ENCODE results near the gene CAMK2D.
A peak's percentile ranks its signal among the peaks of the same experiment; 100 is the strongest.

Gene CAMK2D

GRCh38 chr4:113560579-113560978 is 201.0 kb downstream of the CAMK2D start:
- no peak for DNase-seq

GRCh38 chr4:113559947-113560346 is 201.6 kb downstream of the CAMK2D start:
- DNase-seq = no peak

- DNase-seq = no peak
These were observed 205.0 kb downstream of the CAMK2D start for GRCh38 chr4:113556382-113557134.

GRCh38 chr4:113555868-113556267 is 205.7 kb downstream of the CAMK2D start:
- DNase-seq = no peak

GRCh38 chr4:113553082-113553481 is 208.5 kb downstream of the CAMK2D start:
- no peak for DNase-seq

GRCh38 chr4:113550510-113550909 is 211.0 kb downstream of the CAMK2D start:
- no peak for DNase-seq

GRCh38 chr4:113548303-113548702 is 213.2 kb downstream of the CAMK2D start:
- DNase-seq = no peak

GRCh38 chr4:113547487-113548042 is 214.0 kb downstream of the CAMK2D start:
- DNase-seq = peak; percentile 90

- DNase-seq = no peak
These were observed 219.6 kb downstream of the CAMK2D start for GRCh38 chr4:113541933-113542332.

GRCh38 chr4:113540859-113541258 is 220.7 kb downstream of the CAMK2D start:
- peak; percentile 31 for DNase-seq

GRCh38 chr4:113539408-113539807 is 222.1 kb downstream of the CAMK2D start:
- no peak for DNase-seq

- no peak for DNase-seq
These were observed 223.9 kb downstream of the CAMK2D start for GRCh38 chr4:113537628-113538027.

- no peak for DNase-seq
These were observed 224.3 kb downstream of the CAMK2D start for GRCh38 chr4:113537203-113537602.

GRCh38 chr4:113534711-113535110 is 226.8 kb downstream of the CAMK2D start:
- no peak for DNase-seq

- no peak for DNase-seq
These were observed 230.0 kb downstream of the CAMK2D start for GRCh38 chr4:113531572-113531971.

- no peak for DNase-seq
These were observed 233.1 kb downstream of the CAMK2D start for GRCh38 chr4:113528395-113528794.

- DNase-seq = no peak
These were observed 236.0 kb downstream of the CAMK2D start for GRCh38 chr4:113525521-113525920.

GRCh38 chr4:113524505-113525186 is 236.9 kb downstream of the CAMK2D start:
- DNase-seq = no peak

- DNase-seq = no peak
These were observed 237.4 kb downstream of the CAMK2D start for GRCh38 chr4:113524096-113524495.

- DNase-seq = no peak
These were observed 239.1 kb downstream of the CAMK2D start for GRCh38 chr4:113522433-113522832.

- DNase-seq = no peak
These were observed 248.2 kb downstream of the CAMK2D start for GRCh38 chr4:113513382-113513781.

GRCh38 chr4:113512880-113513279 is 248.7 kb downstream of the CAMK2D start:
- no peak for DNase-seq

GRCh38 chr4:113511944-113512343 is 249.6 kb downstream of the CAMK2D start:
- DNase-seq = no peak

- DNase-seq = no peak
These were observed 251.7 kb downstream of the CAMK2D start for GRCh38 chr4:113509851-113510250.
